Activated T-cell treated with anti-CD3 and anti-CD28 coated beads, Interleukin-2, amount 50 U/mL, for 4 hours (primary cell): ENCODE data around the gene SBSN. TPM values are rescaled to one million over a fixed set of nuclear protein-coding genes. Genes with fewer than 3 reads are reported as not detected.
"Not testable (repeated sequence)": the region's sequence is repeated elsewhere in the genome, so short reads cannot be mapped to it uniquely, and the experiment has no call there.

ENCODE experiments used
- ATAC-seq, 2 donors: fragments of 200-7000 bp; cut with Tn5 transposase; one replicate each; pipeline ENCODE4 v1.10.0; 2021
- DNase-seq: peaks from one replicate; pipeline ENCODE4 v3.0.0-alpha.2; 2020
- H3K27me3 Mint-ChIP-seq: one replicate; pipeline ENCODE4 v1.8.0; 2021; ENCODE audit warnings: low read depth, mixed read lengths
- H3K36me3 Mint-ChIP-seq: one replicate; pipeline ENCODE4 v1.8.0; 2022; ENCODE audit warnings: mixed read lengths; ENCODE audit not compliant: insufficient read depth
- H3K4me1 Mint-ChIP-seq: one replicate; pipeline ENCODE4 v1.8.0; 2021; ENCODE audit warnings: low read depth, mixed read lengths
- H3K4me3 Mint-ChIP-seq: one replicate; pipeline ENCODE4 v1.8.0; 2021; ENCODE audit warnings: mild to moderate bottlenecking, moderate library complexity, mixed read lengths
- H3K9me3 Mint-ChIP-seq: one replicate; pipeline ENCODE4 v1.8.0; 2021; ENCODE audit warnings: mixed read lengths
- total RNA-seq, 3 donors: library from RNA; stranded (reverse); gene quantifications; one replicate each; pipeline ENCODE4 v1.2.1, GENCODE V29; 2021

Gene SBSN
- total RNA-seq, 3 donors from 2014 or later, result not detected

- H3K27me3 Mint-ChIP-seq, result peaks cover 8% of the 10 kb centered on the region
- H3K4me3 Mint-ChIP-seq, result no peak overlapping the region
- ATAC-seq, result no peak
- no peaks in the 10 kb centered on the region for H3K9me3 Mint-ChIP-seq
- no peaks in the 10 kb centered on the region for H3K36me3 Mint-ChIP-seq
- DNase-seq, result no peak
- H3K4me1 Mint-ChIP-seq, result peaks cover 3% of the 10 kb centered on the region
These were observed 34.1 kb downstream of the SBSN start for GRCh38 chr19:35493971-35494370.

- H3K9me3 Mint-ChIP-seq, result no peaks in the 10 kb centered on the region
- no peak for DNase-seq
- no peaks in the 10 kb centered on the region for H3K36me3 Mint-ChIP-seq
- peaks cover 3% of the 10 kb centered on the region for H3K4me1 Mint-ChIP-seq
- no peak for ATAC-seq
- H3K4me3 Mint-ChIP-seq, result no peak overlapping the region
- H3K27me3 Mint-ChIP-seq, result peaks cover 8% of the 10 kb centered on the region
These were observed 36.2 kb downstream of the SBSN start for GRCh38 chr19:35491836-35492360.

GRCh38 chr19:35490364-35490763 is 37.7 kb downstream of the SBSN start, which contains the start of gene KRTDAP:
TSS of gene KRTDAP (minus strand) at chr19:35490464. CDS start at chr19:35490442, 22 bp downstream.
- DNase-seq (no peak), ATAC-seq (no peak)
- H3K27me3 Mint-ChIP-seq, result peaks cover 8% of the 10 kb centered on the region
- no peaks in the 10 kb centered on the region for H3K36me3 Mint-ChIP-seq
- no peaks in the 10 kb centered on the region for H3K9me3 Mint-ChIP-seq
- no peak within 1 kb of the TSS for H3K4me3 Mint-ChIP-seq
- H3K4me1 Mint-ChIP-seq, result no peaks in the 10 kb centered on the region

- ATAC-seq (no peak), DNase-seq (no peak)
- peaks cover 8% of the 10 kb centered on the region for H3K27me3 Mint-ChIP-seq
- H3K9me3 Mint-ChIP-seq, result no peaks in the 10 kb centered on the region
- H3K4me1 Mint-ChIP-seq, result peaks cover 8% of the 10 kb centered on the region
- H3K4me3 Mint-ChIP-seq, result no peak overlapping the region
- no peaks in the 10 kb centered on the region for H3K36me3 Mint-ChIP-seq
These were observed 39.4 kb downstream of the SBSN start for GRCh38 chr19:35488677-35489076.

- no peak overlapping the region for H3K4me3 Mint-ChIP-seq
- no peak for DNase-seq
- peaks cover 8% of the 10 kb centered on the region for H3K4me1 Mint-ChIP-seq
- no peaks in the 10 kb centered on the region for H3K9me3 Mint-ChIP-seq
- peaks cover 8% of the 10 kb centered on the region for H3K27me3 Mint-ChIP-seq
- no peak for ATAC-seq
- H3K36me3 Mint-ChIP-seq, result no peaks in the 10 kb centered on the region
These were observed 40.4 kb downstream of the SBSN start for GRCh38 chr19:35487656-35488182.

GRCh38 chr19:35486268-35486708 is 41.8 kb downstream of the SBSN start:
- Mint-ChIP-seq H3K9me3 (no peaks in the 10 kb centered on the region), H3K36me3 (no peaks in the 10 kb centered on the region), H3K27me3 (peaks cover 8% of the 10 kb centered on the region), H3K4me1 (peaks cover 8% of the 10 kb centered on the region), H3K4me3 (no peak overlapping the region)
- DNase-seq, result no peak
- no peak for ATAC-seq

GRCh38 chr19:35484252-35485036 is 43.7 kb downstream of the SBSN start:
- ATAC-seq (peak; percentile 37 to 41), DNase-seq (no peak)
- Mint-ChIP-seq H3K4me3 (no peak overlapping the region), H3K9me3 (no peaks in the 10 kb centered on the region), H3K27me3 (no peaks in the 10 kb centered on the region), H3K4me1 (peaks cover 8% of the 10 kb centered on the region), H3K36me3 (no peaks in the 10 kb centered on the region)

GRCh38 chr19:35483089-35483488 is 45.0 kb downstream of the SBSN start:
- no peaks in the 10 kb centered on the region for H3K27me3 Mint-ChIP-seq
- no peaks in the 10 kb centered on the region for H3K9me3 Mint-ChIP-seq
- H3K36me3 Mint-ChIP-seq, result no peaks in the 10 kb centered on the region
- ATAC-seq (no peak), DNase-seq (no peak)
- peaks cover 8% of the 10 kb centered on the region for H3K4me1 Mint-ChIP-seq
- H3K4me3 Mint-ChIP-seq, result no peak overlapping the region

- ATAC-seq (no peak), DNase-seq (no peak)
- Mint-ChIP-seq H3K9me3 (no peaks in the 10 kb centered on the region), H3K4me3 (no peak overlapping the region), H3K4me1 (no peaks in the 10 kb centered on the region), H3K27me3 (no peaks in the 10 kb centered on the region), H3K36me3 (no peaks in the 10 kb centered on the region)
These were observed 49.1 kb downstream of the SBSN start for GRCh38 chr19:35478794-35479677.

GRCh38 chr19:35476149-35476548 is 52.0 kb downstream of the SBSN start:
- H3K9me3 Mint-ChIP-seq, result no peaks in the 10 kb centered on the region
- ATAC-seq (no peak), DNase-seq (no peak)
- H3K36me3 Mint-ChIP-seq, result no peaks in the 10 kb centered on the region
- no peaks in the 10 kb centered on the region for H3K27me3 Mint-ChIP-seq
- H3K4me1 Mint-ChIP-seq, result no peaks in the 10 kb centered on the region
- no peak overlapping the region for H3K4me3 Mint-ChIP-seq

GRCh38 chr19:35474594-35474993 is 53.5 kb downstream of the SBSN start:
- not testable (repeated sequence) for H3K27me3 Mint-ChIP-seq, H3K9me3 Mint-ChIP-seq, H3K36me3 Mint-ChIP-seq, DNase-seq, H3K4me1 Mint-ChIP-seq, ATAC-seq, H3K4me3 Mint-ChIP-seq

- ATAC-seq (no peak), DNase-seq (no peak)
- Mint-ChIP-seq H3K4me3 (no peak overlapping the region), H3K27me3 (no peaks in the 10 kb centered on the region), H3K36me3 (no peaks in the 10 kb centered on the region), H3K4me1 (no peaks in the 10 kb centered on the region), H3K9me3 (no peaks in the 10 kb centered on the region)
These were observed 54.0 kb downstream of the SBSN start for GRCh38 chr19:35474104-35474503.
